CD8-positive, alpha-beta memory T cell (primary cell): ENCODE measurements around the gene HEXIM1. TPM values are rescaled to one million over a fixed set of nuclear protein-coding genes. Genes with fewer than 3 reads are reported as not detected.
A peak's percentile ranks its signal among the peaks of the same experiment; 100 is the strongest.

ENCODE experiments used
- CTCF ChIA-PET: fragments of 350-600 bp; sonication (Branson Sonifier 250); formaldehyde crosslinking; loops from one replicate; lab custom pipeline; 2021; ENCODE audit warnings: antibody characterized with exemption; lab: Charles Lee
- POLR2A ChIA-PET: fragments of 350-600 bp; sonication (Branson Sonifier 250); formaldehyde crosslinking; loops from one replicate; lab custom pipeline; 2021; ENCODE audit warnings: antibody characterized with exemption; lab: Charles Lee
- DNase-seq, 5 donors: peaks; one replicate each; pipeline versions ENCODE4 v3.0.0 to v3.0.0-alpha.2; 2020 to 2022; ENCODE audit warnings: mixed read lengths in 1 of 5
- H3K27ac ChIP-seq: one replicate; pipeline ENCODE4 v1.7.0; 2013; ENCODE audit warnings: low read depth, mild to moderate bottlenecking, low read length, moderate library complexity
- H3K27me3 ChIP-seq: 2 replicates; pipeline ENCODE4 v1.7.0; 2013; ENCODE audit warnings: low read length, mild to moderate bottlenecking; ENCODE audit not compliant: insufficient read depth, poor library complexity, severe bottlenecking
- H3K36me3 ChIP-seq: 2 replicates; pipeline ENCODE4 v1.7.0; 2013; ENCODE audit warnings: mild to moderate bottlenecking, low read length, moderate library complexity; ENCODE audit not compliant: insufficient read depth
- H3K4me1 ChIP-seq: 2 replicates; pipeline ENCODE4 v1.7.0; 2013; ENCODE audit warnings: mild to moderate bottlenecking, low read length, moderate library complexity; ENCODE audit not compliant: insufficient read depth
- H3K4me3 ChIP-seq: 2 replicates; pipeline ENCODE4 v1.7.0; 2013; ENCODE audit warnings: mild to moderate bottlenecking, low read length
- H3K9me3 ChIP-seq: 2 replicates; pipeline ENCODE4 v1.7.0; 2013; ENCODE audit warnings: mild to moderate bottlenecking, low read length
- H3K27ac Mint-ChIP-seq, 8 donors: one replicate each; pipeline ENCODE4 v1.8.0; 2020 to 2021; ENCODE audit warnings: mixed read lengths in 8 of 8, mild to moderate bottlenecking in 6 of 8, inconsistent platforms in 3 of 8, moderate library complexity in 3 of 8
- H3K27me3 Mint-ChIP-seq, 2 donors: one replicate each; pipeline ENCODE4 v1.8.0; 2020 to 2021; ENCODE audit warnings: mixed read lengths in 2 of 2, mild to moderate bottlenecking in 1 of 2, moderate library complexity in 1 of 2
- H3K36me3 Mint-ChIP-seq, 3 donors: one replicate each; pipeline ENCODE4 v1.8.0; 2020 to 2021; ENCODE audit warnings: mixed read lengths in 3 of 3, inconsistent platforms in 1 of 3, mild to moderate bottlenecking in 1 of 3
- H3K4me1 Mint-ChIP-seq, 3 donors: one replicate each; pipeline ENCODE4 v1.8.0; 2020 to 2021; ENCODE audit warnings: mixed read lengths in 3 of 3, inconsistent platforms in 1 of 3, mild to moderate bottlenecking in 1 of 3
- H3K4me3 Mint-ChIP-seq, 7 donors: one replicate each; pipeline ENCODE4 v1.8.0; 2020 to 2021; ENCODE audit warnings: mixed read lengths in 7 of 7, mild to moderate bottlenecking in 6 of 7, moderate library complexity in 4 of 7, inconsistent platforms in 2 of 7
- H3K9me3 Mint-ChIP-seq, 5 donors: one replicate each; pipeline ENCODE4 v1.8.0; 2020 to 2022; ENCODE audit warnings: mixed read lengths in 5 of 5, mild to moderate bottlenecking in 3 of 5, moderate library complexity in 2 of 5, inconsistent platforms in 1 of 5
- polyA plus RNA-seq: library from polyadenylated mRNA; unstranded; fragments of 300-500 nt; fragmentation: Illumina TruSeq; gene quantifications from one replicate; pipeline ENCODE4 v1.2.3, GENCODE V29; 2021
- total RNA-seq, 2 experiments: library from RNA; stranded (reverse); gene quantifications; one replicate each; pipeline ENCODE4 v1.2.3, GENCODE V29; 2021

Gene HEXIM1
- total and polyA plus RNA-seq, 3 experiments from 2014 or later: 5.6 to 51.1 (median 48.3) TPM

GRCh38 chr17:45146592-45146889, 1.7 kb upstream of the HEXIM1 start:
- Mint-ChIP-seq H3K4me3 (peak overlapping the region; percentile 90 to 99 (median 95)), H3K9me3 (peaks cover 0 to 3% (median 0%) of the 10 kb centered on the region in 5 donors), H3K4me1 (peaks cover 52 to 73% (median 60%) of the 10 kb centered on the region in 3 donors), H3K27me3 (peaks cover 0 to 11% of the 10 kb centered on the region in 2 donors), H3K27ac (peak overlapping the region in 7 of 8 donors; percentile 96 to 100 (median 99)), H3K36me3 (peaks cover 0 to 26% (median 0%) of the 10 kb centered on the region in 3 donors)
- H3K27me3 ChIP-seq: no peaks in the 10 kb centered on the region
- peak overlapping the region; percentile 91 for H3K4me3 ChIP-seq
- peaks cover 34% of the 10 kb centered on the region for H3K4me1 ChIP-seq
- H3K27ac ChIP-seq: peak overlapping the region; percentile 98
- no peaks in the 10 kb centered on the region for H3K36me3 ChIP-seq
- H3K9me3 ChIP-seq: no peaks in the 10 kb centered on the region
- CTCF ChIA-PET: interaction anchor here (0.7 to 13.2 kb wide), 4 partner anchors 13 to 72 kb away, joined by 4 to 315 read pairs (median 78); partner anchors contain the start of genes ACBD4, HEXIM2 and PLCD3
- no peak for DNase-seq
- POLR2A ChIA-PET: interaction anchor here (8.5 kb wide), 1 partner anchor 14 kb away, joined by 327 read pairs; the partner anchor contains the start of gene HEXIM2

GRCh38 chr17:45146890-45147580, 1.2 kb upstream of the HEXIM1 start:
- Histone ChIP-seq H3K36me3 (no peaks in the 10 kb centered on the region), H3K4me1 (peaks cover 39% of the 10 kb centered on the region), H3K4me3 (peak overlapping the region; percentile 91), H3K27me3 (no peaks in the 10 kb centered on the region), H3K27ac (peak overlapping the region; percentile 98), H3K9me3 (no peaks in the 10 kb centered on the region)
- Mint-ChIP-seq H3K36me3 (peaks cover 0 to 27% (median 0%) of the 10 kb centered on the region in 3 donors), H3K4me1 (peaks cover 51 to 74% (median 62%) of the 10 kb centered on the region in 3 donors), H3K27ac (peak overlapping the region; percentile 97 to 100 (median 99)), H3K4me3 (peak overlapping the region; percentile 90 to 99 (median 95)), H3K27me3 (peaks cover 0 to 11% of the 10 kb centered on the region in 2 donors), H3K9me3 (peaks cover 0 to 3% (median 0%) of the 10 kb centered on the region in 5 donors)
- CTCF ChIA-PET: interaction anchor here (1.7 to 13.2 kb wide), 3 partner anchors 14 to 72 kb away, joined by 4 to 315 read pairs (median 152); partner anchors contain the start of genes ACBD4, HEXIM2 and PLCD3
- POLR2A ChIA-PET: interaction anchor here (2.8 to 8.5 kb wide), 5 partner anchors 10 to 170 kb away, joined by 20 to 327 read pairs (median 26); partner anchors contain the start of genes ACBD4, HEXIM2 and MAP3K14
- DNase-seq: peak in 3 of 5 donors; percentile 55 to 77 (median 58)

DNA sequence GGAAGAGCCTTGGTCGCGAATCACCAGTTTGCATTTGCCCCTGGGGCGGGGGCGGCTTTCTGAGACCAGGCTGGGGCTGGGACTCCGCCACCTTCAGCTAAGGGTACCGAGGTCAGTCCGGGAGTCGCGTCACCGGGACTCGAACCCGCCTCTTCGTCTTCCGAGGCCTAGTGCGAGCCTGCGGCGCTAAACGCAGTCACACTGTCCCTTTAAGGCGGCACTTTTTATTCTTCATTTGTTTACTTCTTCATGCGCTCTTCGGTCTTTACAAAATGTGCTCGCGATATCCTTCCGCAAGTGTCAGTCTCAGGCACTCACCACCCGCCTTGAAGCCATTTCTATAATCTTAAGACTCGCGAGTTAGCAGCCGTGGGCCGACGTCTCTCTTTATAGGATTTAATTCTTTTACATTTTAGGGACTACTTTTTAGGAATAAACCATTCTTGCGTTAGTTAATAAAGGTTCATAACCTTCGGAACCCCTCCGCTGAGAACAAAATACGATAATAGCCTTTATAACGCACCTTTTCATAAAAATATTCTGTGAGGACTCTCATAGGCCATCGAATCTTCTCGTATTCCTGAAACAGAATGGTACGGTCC, 593 bp upstream of the HEXIM1 start:
- DNase-seq: peak; percentile 50 to 84 (median 83)
- Mint-ChIP-seq H3K9me3 (peaks cover 0 to 3% (median 0%) of the 10 kb centered on the region in 5 donors), H3K36me3 (peaks cover 0 to 27% (median 0%) of the 10 kb centered on the region in 3 donors), H3K4me3 (peak overlapping the region; percentile 90 to 99 (median 95)), H3K27ac (peak overlapping the region; percentile 97 to 100 (median 99)), H3K27me3 (peaks cover 0 to 11% of the 10 kb centered on the region in 2 donors), H3K4me1 (peaks cover 51 to 74% (median 65%) of the 10 kb centered on the region in 3 donors)
- no peaks in the 10 kb centered on the region for H3K27me3 ChIP-seq
- ChIA-PET CTCF (interaction anchor here (1.1 to 13.2 kb wide), 8 partner anchors 13 to 372 kb away, joined by 3 to 315 read pairs (median 14); partner anchors contain the start of genes ACBD4, HEXIM2, MAP3K14 and PLCD3), POLR2A (interaction anchor here (0.6 to 8.5 kb wide), 14 partner anchors 11 to 245 kb away, joined by 3 to 327 read pairs (median 14); partner anchors contain the start of genes ACBD4, DCAKD, FMNL1 and HEXIM2)
- H3K27ac ChIP-seq: peak overlapping the region; percentile 98
- no peaks in the 10 kb centered on the region for H3K36me3 ChIP-seq
- H3K9me3 ChIP-seq: no peaks in the 10 kb centered on the region
- peaks cover 43% of the 10 kb centered on the region for H3K4me1 ChIP-seq
- peak overlapping the region; percentile 91 for H3K4me3 ChIP-seq

GRCh38 chr17:45149037-45149668, 878 bp downstream of the HEXIM1 start:
- ChIA-PET CTCF (interaction anchor here (0.6 to 13.2 kb wide), 20 partner anchors 10 to 1570 kb away, joined by 3 to 315 read pairs (median 6); partner anchors contain the start of genes ACBD4, HEXIM2, MAP3K14 and PLCD3), POLR2A (interaction anchor here (0.6 to 8.5 kb wide), 16 partner anchors 10 to 250 kb away, joined by 3 to 327 read pairs (median 12); partner anchors contain the start of genes ACBD4, DCAKD, EFTUD2 and FMNL1)
- DNase-seq: peak; percentile 62 to 82 (median 68)

DNA sequence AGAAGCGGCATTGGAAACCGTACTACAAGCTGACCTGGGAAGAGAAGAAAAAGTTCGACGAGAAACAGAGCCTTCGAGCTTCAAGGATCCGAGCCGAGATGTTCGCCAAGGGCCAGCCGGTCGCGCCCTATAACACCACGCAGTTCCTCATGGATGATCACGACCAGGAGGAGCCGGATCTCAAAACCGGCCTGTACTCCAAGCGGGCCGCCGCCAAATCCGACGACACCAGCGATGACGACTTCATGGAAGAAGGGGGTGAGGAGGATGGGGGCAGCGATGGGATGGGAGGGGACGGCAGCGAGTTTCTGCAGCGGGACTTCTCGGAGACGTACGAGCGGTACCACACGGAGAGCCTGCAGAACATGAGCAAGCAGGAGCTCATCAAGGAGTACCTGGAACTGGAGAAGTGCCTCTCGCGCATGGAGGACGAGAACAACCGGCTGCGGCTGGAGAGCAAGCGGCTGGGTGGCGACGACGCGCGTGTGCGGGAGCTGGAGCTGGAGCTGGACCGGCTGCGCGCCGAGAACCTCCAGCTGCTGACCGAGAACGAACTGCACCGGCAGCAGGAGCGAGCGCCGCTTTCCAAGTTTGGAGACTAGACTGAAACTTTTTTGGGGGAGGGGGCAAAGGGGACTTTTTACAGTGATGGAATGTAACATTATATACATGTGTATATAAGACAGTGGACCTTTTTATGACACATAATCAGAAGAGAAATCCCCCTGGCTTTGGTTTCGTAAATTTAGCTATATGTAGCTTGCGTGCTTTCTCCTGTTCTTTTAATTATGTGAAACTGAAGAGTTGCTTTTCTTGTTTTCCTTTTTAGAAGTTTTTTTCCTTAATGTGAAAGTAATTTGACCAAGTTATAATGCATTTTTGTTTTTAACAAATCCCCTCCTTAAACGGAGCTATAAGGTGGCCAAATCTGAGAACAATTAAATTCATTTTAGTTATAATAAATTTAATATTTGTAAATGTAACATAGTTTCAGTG, 1.7 kb downstream of the HEXIM1 start:
- Histone ChIP-seq H3K9me3 (no peaks in the 10 kb centered on the region), H3K4me1 (peaks cover 39% of the 10 kb centered on the region), H3K4me3 (peak overlapping the region; percentile 82), H3K27ac (peak overlapping the region; percentile 75), H3K27me3 (no peaks in the 10 kb centered on the region), H3K36me3 (no peaks in the 10 kb centered on the region)
- H3K4me3 Mint-ChIP-seq: peak overlapping the region; percentile 90 to 99 (median 95)
- peak in 2 of 5 donors; percentile 25 to 29 for DNase-seq
- H3K9me3 Mint-ChIP-seq: peaks cover 0 to 3% (median 0%) of the 10 kb centered on the region in 5 donors
- H3K27me3 Mint-ChIP-seq: peaks cover 0 to 11% of the 10 kb centered on the region in 2 donors
- H3K27ac Mint-ChIP-seq: peak overlapping the region; percentile 96 to 100 (median 99)
- peaks cover 0 to 27% (median 0%) of the 10 kb centered on the region in 3 donors for H3K36me3 Mint-ChIP-seq
- peaks cover 44 to 61% (median 60%) of the 10 kb centered on the region in 3 donors for H3K4me1 Mint-ChIP-seq
- ChIA-PET POLR2A (interaction anchor here (0.6 to 8.5 kb wide), 14 partner anchors 8 to 251 kb away, joined by 3 to 327 read pairs (median 14); partner anchors contain the start of genes ACBD4, EFTUD2, FMNL1 and HEXIM2), CTCF (interaction anchor here (0.6 to 13.2 kb wide), 21 partner anchors 11 to 440 kb away, joined by 3 to 315 read pairs (median 5); partner anchors contain the start of genes ACBD4, HEXIM2, MAP3K14 and PLCD3)

More at GRCh38 chr17:45149037-45149668, 878 bp downstream of the HEXIM1 start:
- Mint-ChIP-seq H3K36me3 (peaks cover 0 to 27% (median 0%) of the 10 kb centered on the region in 3 donors), H3K27me3 (peaks cover 0 to 11% of the 10 kb centered on the region in 2 donors), H3K4me3 (peak overlapping the region; percentile 90 to 99 (median 95)), H3K4me1 (peaks cover 45 to 62% (median 61%) of the 10 kb centered on the region in 3 donors), H3K9me3 (peaks cover 0 to 3% (median 0%) of the 10 kb centered on the region in 5 donors), H3K27ac (peak overlapping the region; percentile 96 to 100 (median 99))
- H3K27ac ChIP-seq: peak overlapping the region; percentile 75
- peak overlapping the region; percentile 82 for H3K4me3 ChIP-seq
- H3K27me3 ChIP-seq: no peaks in the 10 kb centered on the region
- no peaks in the 10 kb centered on the region for H3K36me3 ChIP-seq
- no peaks in the 10 kb centered on the region for H3K9me3 ChIP-seq
- peaks cover 43% of the 10 kb centered on the region for H3K4me1 ChIP-seq
